Mammary epithelial cell (primary cell): ENCODE results near the gene EHMT1.

Experiments
- EZH2 ChIP-seq: IDR thresholded peaks from 2 replicates; pipeline ENCODE4 v1.6.1; 2012; ENCODE audit warnings: low read length, inconsistent platforms, borderline replicate concordance
- TF ChIP-seq, protein P1 (sequence below), 2 donors: IDR thresholded peaks in 1 of 2; conservative IDR thresholded peaks in 1 of 2; 2 replicates each; pipeline ENCODE4 v1.5.1; 2011 to 2012; ENCODE audit warnings: inconsistent platforms in 2 of 2, low read length in 2 of 2, mild to moderate bottlenecking in 2 of 2, control low read depth in 1 of 2, low read depth in 1 of 2; ENCODE audit not compliant: insufficient read depth in 1 of 2; ENCODE audit errors: extremely low read depth in 1 of 2

DNA sequence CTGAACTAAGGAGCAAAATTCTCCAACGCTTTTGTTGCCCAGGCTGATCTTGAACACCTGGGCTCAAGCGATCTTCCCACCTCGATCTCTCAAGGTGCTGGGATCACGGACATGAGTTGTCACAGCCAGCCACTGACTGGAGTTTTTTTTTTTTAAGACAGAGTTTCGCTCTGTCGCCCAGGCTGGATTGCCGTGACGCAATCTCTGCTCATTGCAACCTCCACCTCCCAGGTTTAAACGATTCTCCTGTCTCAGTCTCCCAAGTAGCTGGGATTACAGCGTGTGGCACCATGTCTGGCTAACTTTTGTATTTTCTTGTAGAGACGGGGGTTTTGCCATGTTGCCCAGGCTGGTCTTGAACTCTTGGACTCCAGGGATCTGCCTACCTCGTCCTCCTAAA lies 58.2 kb downstream of the EHMT1 start:
- TF ChIP-seq, protein P1, sequence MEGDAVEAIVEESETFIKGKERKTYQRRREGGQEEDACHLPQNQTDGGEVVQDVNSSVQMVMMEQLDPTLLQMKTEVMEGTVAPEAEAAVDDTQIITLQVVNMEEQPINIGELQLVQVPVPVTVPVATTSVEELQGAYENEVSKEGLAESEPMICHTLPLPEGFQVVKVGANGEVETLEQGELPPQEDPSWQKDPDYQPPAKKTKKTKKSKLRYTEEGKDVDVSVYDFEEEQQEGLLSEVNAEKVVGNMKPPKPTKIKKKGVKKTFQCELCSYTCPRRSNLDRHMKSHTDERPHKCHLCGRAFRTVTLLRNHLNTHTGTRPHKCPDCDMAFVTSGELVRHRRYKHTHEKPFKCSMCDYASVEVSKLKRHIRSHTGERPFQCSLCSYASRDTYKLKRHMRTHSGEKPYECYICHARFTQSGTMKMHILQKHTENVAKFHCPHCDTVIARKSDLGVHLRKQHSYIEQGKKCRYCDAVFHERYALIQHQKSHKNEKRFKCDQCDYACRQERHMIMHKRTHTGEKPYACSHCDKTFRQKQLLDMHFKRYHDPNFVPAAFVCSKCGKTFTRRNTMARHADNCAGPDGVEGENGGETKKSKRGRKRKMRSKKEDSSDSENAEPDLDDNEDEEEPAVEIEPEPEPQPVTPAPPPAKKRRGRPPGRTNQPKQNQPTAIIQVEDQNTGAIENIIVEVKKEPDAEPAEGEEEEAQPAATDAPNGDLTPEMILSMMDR (conservative IDR thresholded peaks at IDR 0.05 in 1 of 2, IDR thresholded peaks at IDR 0.05 in 1 of 2; ENCODE audit: extremely low read depth in 1 of 2, insufficient read depth in 1 of 2, low read depth in 1 of 2, low read length in 2 of 2): no peak
- no peak for TF ChIP-seq EZH2
